Measurements from ENCODE around the gene HSD11B2. TPM values are rescaled to one million over a fixed set of nuclear protein-coding genes. Genes with fewer than 3 reads are reported as not detected.

Gene HSD11B2
- total and polyA plus RNA-seq, 2 of the 8 experiments (the other 6 are each of a cell fraction or from before 2014, with no cell fraction given), result 28.7 to 32.9 TPM

- Histone ChIP-seq H3K4me3 (ENCODE audit: extremely low read depth in 1 of 4, insufficient read depth in 2 of 4, low read depth in 3 of 4, low read length in 4 of 4) (no peak overlapping the region), H4K20me1 (replicated peaks in 1 of 2; ENCODE audit: control insufficient read depth in 1 of 2, insufficient read depth in 2 of 2, low read length in 2 of 2) (peaks cover 10 to 12% of the 10 kb centered on the region in 2 experiments), H3K56ac (replicated peaks; ENCODE audit: insufficient read length, low read depth, low read length) (no peak overlapping the region), H4K5ac (ENCODE audit: insufficient read length, low read depth, low read length) (no peak overlapping the region), H3K4me1 (replicated peaks in 1 of 4; ENCODE audit: control insufficient read depth in 3 of 4, insufficient read depth in 4 of 4, low read length in 3 of 4) (peaks cover 0 to 5% (median 2%) of the 10 kb centered on the region in 4 experiments; a peak in 3 of 7 replicates), H2BK20ac (ENCODE audit: low read length) (no peak overlapping the region), H3K9me3 (ENCODE audit: insufficient read depth in 2 of 2, low read depth in 1 of 2, low read length in 1 of 2) (no peaks in the 10 kb centered on the region), H3K36me3 (ENCODE audit: control insufficient read depth in 2 of 4, insufficient read depth in 4 of 4, low read length in 3 of 4) (no peaks in the 10 kb centered on the region), H3K27me3 (replicated peaks in 1 of 4; ENCODE audit: control insufficient read depth in 3 of 4, extremely low read depth in 1 of 4, insufficient read depth in 3 of 4, low read length in 3 of 4) (no peaks in the 10 kb centered on the region), H2AFZ (ENCODE audit: low read length) (no peak overlapping the region), H3K4ac (replicated peaks; ENCODE audit: insufficient read length, low read depth, low read length) (no peak overlapping the region), H3K79me2 (ENCODE audit: control insufficient read depth in 1 of 2, insufficient read depth in 2 of 2, low read length in 2 of 2) (peaks cover 0 to 18% of the 10 kb centered on the region in 2 experiments; a peak in 1 of 4 replicates), H3K14ac (ENCODE audit: insufficient read length) (no peak overlapping the region), H2BK12ac (ENCODE audit: low read depth, low read length) (no peak overlapping the region), H3K23ac (ENCODE audit: insufficient read length) (no peak overlapping the region), H3K4me2 (ENCODE audit: insufficient read depth in 1 of 2, low read depth in 2 of 2, low read length in 2 of 2) (no peak overlapping the region), H2BK5ac (ENCODE audit: low read depth, low read length) (no peak overlapping the region), H3K18ac (ENCODE audit: extremely low read depth, low read length) (no peak overlapping the region), H3K79me1 (ENCODE audit: low read depth, low read length) (no peaks in the 10 kb centered on the region; the same call in 1 of the 2 replicates), H4K8ac (ENCODE audit: extremely low read depth, insufficient read depth, low read length) (no peak overlapping the region), H4K91ac (replicated peaks; ENCODE audit: insufficient read length, low read length) (no peak overlapping the region), H3K27ac (ENCODE audit: low read depth, low read length) (no peak overlapping the region), H3K23me2 (ENCODE audit: low read depth, low read length) (no peaks in the 10 kb centered on the region), H2BK120ac (replicated peaks; ENCODE audit: low read depth, low read length) (no peak overlapping the region), H2AK5ac (ENCODE audit: low read depth, low read length) (no peak overlapping the region), H2BK15ac (ENCODE audit: low read length) (no peak overlapping the region), H3K9ac (replicated peaks in 1 of 4; ENCODE audit: extremely low read depth in 1 of 4, low read depth in 3 of 4, low read length in 3 of 4) (no peak overlapping the region)
- FAIRE-seq, result no peak
- CTCF ChIA-PET (ENCODE audit: partially characterized antibody), result interaction anchor here (12.0 to 28.6 kb wide), 2 partner anchors 25 to 44 kb away, joined by 192 to 683 read pairs; partner anchors contain the start of gene HSD11B2
- 94% methylated on average over 5 of the region's 5 CpGs; no CpG with 5 or more reads in 1 of the 2 experiments for WGBS, 2 experiments (ENCODE audit: extremely low coverage in 1 of 2, insufficient coverage in 1 of 2, insufficient read length in 1 of 2, insufficient replicate concordance in 2 of 2, low coverage in 1 of 2, low lambda C conversion rate in 2 of 2, missing lambda C conversion rate in 1 of 2)
- DNase-seq (ENCODE audit: low read depth in 1 of 2, low spot score in 2 of 2), result no peak
- POLR2A ChIA-PET (ENCODE audit: partially characterized antibody), result interaction anchor here (1.1 kb wide), 1 partner anchor 10 kb away, joined by 4 read pairs; no protein-coding TSS in a partner anchor
- TF ChIP-seq ATF3 (IDR thresholded peaks at IDR 0.05; ENCODE audit: insufficient read depth, low read depth, low read length) (no peak), BACH1 (IDR thresholded peaks at IDR 0.05; ENCODE audit: low read length) (no peak), SIX5 (IDR thresholded peaks at IDR 0.05; ENCODE audit: low read depth, low read length) (no peak), POLR2AphosphoS5 (IDR thresholded peaks at IDR 0.05; ENCODE audit: low read depth, low read length) (no peak), FOSL1 (IDR thresholded peaks at IDR 0.05; ENCODE audit: insufficient read depth, low read depth, low read length) (no peak), TAF7 (optimal IDR thresholded peaks at IDR 0.05; ENCODE audit: borderline replicate concordance, low read depth, low read length) (no peak), RNF2 (IDR thresholded peaks at IDR 0.05; ENCODE audit: borderline replicate concordance, low read depth, low read length, missing control alignments, poor library complexity, severe bottlenecking) (no peak), POLR2A (IDR thresholded peaks at IDR 0.05; ENCODE audit: control extremely low read depth in 1 of 2, low read depth in 2 of 2, low read length in 2 of 2) (no peak), USF2 (IDR thresholded peaks at IDR 0.05; ENCODE audit: low read length) (no peak), JUN (IDR thresholded peaks at IDR 0.05; ENCODE audit: low read depth, low read length) (no peak), NRF1 (IDR thresholded peaks at IDR 0.05; ENCODE audit: low read depth, low read length) (no peak)
Measured at GRCh38 chr16:67468731-67469130, 37.8 kb downstream of the HSD11B2 start.
